SK-N-SH treated with all-trans-retinoic acid at 6 μM for 48 hours (cell line): ENCODE measurements around the gene KIAA0319L.

Experiments used
- ATAC-seq: fragments of 200-7000 bp; cut with Tn5 transposase; 3 replicates; pipeline ENCODE4 v1.9.1; 2020; ENCODE audit warnings: mild to moderate bottlenecking, moderate library complexity
- ARNTL ChIP-seq: fragments of 450-650 bp; formaldehyde crosslinking; IDR thresholded peaks from 2 replicates; pipeline ENCODE4 v1.5.0; 2020; ENCODE audit warnings: low read depth, mild to moderate bottlenecking, moderate library complexity, borderline replicate concordance
- BACH2 ChIP-seq: fragments of 250-450 bp; sonication (Bioruptor Pico); IDR thresholded peaks from 2 replicates; pipeline ENCODE4 v1.9.0; 2021; ENCODE audit warnings: mild to moderate bottlenecking, borderline replicate concordance
- CREB5 ChIP-seq: fragments of 250-450 bp; sonication (Bioruptor Pico); IDR thresholded peaks from 2 replicates; pipeline ENCODE4 v1.5.1; 2020; ENCODE audit warnings: low read depth, mild to moderate bottlenecking, moderate library complexity
- CSDC2 ChIP-seq: fragments of 250-450 bp; sonication (Bioruptor Pico); IDR thresholded peaks from 2 replicates; pipeline ENCODE4 v1.5.0; 2020; ENCODE audit warnings: mild to moderate bottlenecking, moderate library complexity
- CSRNP3 ChIP-seq: fragments of 250-450 bp; sonication (Bioruptor Pico); IDR thresholded peaks from 2 replicates; pipeline ENCODE4 v1.5.1; 2021; ENCODE audit warnings: mild to moderate bottlenecking, moderate library complexity
- ESRRG ChIP-seq: fragments of 250-450 bp; sonication (Bioruptor Pico); IDR thresholded peaks from 2 replicates; pipeline ENCODE4 v1.6.1; 2021; ENCODE audit warnings: mild to moderate bottlenecking
- ISL1 ChIP-seq: fragments of 250-450 bp; sonication (Bioruptor Pico); IDR thresholded peaks from 2 replicates; pipeline ENCODE4 v2.1.2; 2022; ENCODE audit warnings: mild to moderate bottlenecking, moderate library complexity
- OSR1 ChIP-seq: fragments of 250-450 bp; sonication (Bioruptor Pico); IDR thresholded peaks from 2 replicates; pipeline ENCODE4 v1.8.0; 2022; ENCODE audit warnings: moderate library complexity, mild to moderate bottlenecking, inconsistent platforms
- PATZ1 ChIP-seq: fragments of 250-450 bp; sonication (Bioruptor Pico); IDR thresholded peaks from 2 replicates; pipeline ENCODE4 v1.8.0; 2020; ENCODE audit warnings: mild to moderate bottlenecking, moderate library complexity, borderline replicate concordance
- PPARA ChIP-seq: fragments of 250-450 bp; sonication (Bioruptor Pico); IDR thresholded peaks from 2 replicates; pipeline ENCODE4 v1.5.0; 2020; ENCODE audit warnings: mild to moderate bottlenecking, borderline replicate concordance
- SNAI2 ChIP-seq: fragments of 250-450 bp; sonication (Bioruptor Pico); IDR thresholded peaks from 2 replicates; pipeline ENCODE4 v1.5.0; 2020; ENCODE audit warnings: mild to moderate bottlenecking, moderate library complexity
- TCF4 ChIP-seq: fragments of 250-450 bp; sonication (Bioruptor Pico); IDR thresholded peaks from 2 replicates; pipeline ENCODE4 v1.8.0; 2021; ENCODE audit warnings: mild to moderate bottlenecking, moderate library complexity, borderline replicate concordance
- TOX ChIP-seq: fragments of 250-450 bp; sonication (Bioruptor Pico); IDR thresholded peaks from 2 replicates; pipeline ENCODE4 v1.8.0; 2021; ENCODE audit warnings: mild to moderate bottlenecking, moderate library complexity, borderline replicate concordance
- TSHZ2 ChIP-seq: fragments of 250-450 bp; sonication (Bioruptor Pico); IDR thresholded peaks from 2 replicates; pipeline ENCODE4 v1.5.0; 2020; ENCODE audit warnings: mild to moderate bottlenecking, moderate library complexity
- ZC3H10 ChIP-seq: fragments of 250-450 bp; sonication (Bioruptor Pico); IDR thresholded peaks from 2 replicates; pipeline ENCODE4 v1.5.1; 2021; ENCODE audit warnings: mild to moderate bottlenecking, moderate library complexity
- ZNF565 ChIP-seq: fragments of 450-650 bp; formaldehyde crosslinking; conservative IDR thresholded peaks from 2 replicates; pipeline ENCODE4 v1.5.0; 2020; ENCODE audit warnings: low read depth, mild to moderate bottlenecking, moderate library complexity
- ZNF70 ChIP-seq: fragments of 450-650 bp; formaldehyde crosslinking; IDR thresholded peaks from 2 replicates; pipeline ENCODE4 v1.5.0; 2020; ENCODE audit warnings: mild to moderate bottlenecking, moderate library complexity
- ZNF8 ChIP-seq: fragments of 450-650 bp; formaldehyde crosslinking; IDR thresholded peaks from 2 replicates; pipeline ENCODE4 v1.5.0; 2020; ENCODE audit warnings: mild to moderate bottlenecking, moderate library complexity

Gene KIAA0319L

GRCh38 chr1:35558374-35559316 lies 1.4 kb upstream of the KIAA0319L start:
- TF ChIP-seq ISL1, result no peak
- TF ChIP-seq CSRNP3 (CRISPR knock-in tag), result no peak
- no peak for TF ChIP-seq ZNF565 (CRISPR knock-in tag)
- no peak for TF ChIP-seq PPARA (CRISPR knock-in tag)
- TF ChIP-seq OSR1 (CRISPR knock-in tag), result no peak
- no peak for TF ChIP-seq TOX (CRISPR knock-in tag)
- no peak for TF ChIP-seq ZNF8
- TF ChIP-seq CSDC2 (CRISPR knock-in tag), result no peak
- TF ChIP-seq TSHZ2 (CRISPR knock-in tag), result no peak
- TF ChIP-seq PATZ1, result no peak
- no peak for TF ChIP-seq SNAI2
- TF ChIP-seq ZC3H10, result no peak
- peak; percentile 3 for ATAC-seq

- peak; percentile 93 for ATAC-seq
- no peak for TF ChIP-seq ZNF70
- no peak; the same call in 1 of the 2 replicates for TF ChIP-seq TSHZ2 (CRISPR knock-in tag)
- TF ChIP-seq BACH2 (CRISPR knock-in tag), result no peak
- TF ChIP-seq TCF4 (CRISPR knock-in tag), result no peak
- TF ChIP-seq PPARA (CRISPR knock-in tag), result no peak
Observed at GRCh38 chr1:35557611-35558373, 589 bp upstream of the KIAA0319L start, which contains the start of gene NCDN. NCDN (plus strand) TSS chr1:35557799; CDS start chr1:35558191, 392 bp downstream.

- no peak for ATAC-seq
- no peak for TF ChIP-seq CREB5 (CRISPR knock-in tag)
- TF ChIP-seq ESRRG (CRISPR knock-in tag), result no peak
- no peak for TF ChIP-seq OSR1 (CRISPR knock-in tag)
- no peak for TF ChIP-seq BACH2 (CRISPR knock-in tag)
- TF ChIP-seq ARNTL (CRISPR knock-in tag), result no peak
- no peak for TF ChIP-seq ISL1
- TF ChIP-seq, all 23 proteins: peak for 0
Observed at GRCh38 chr1:35556484-35557117, 602 bp downstream of the KIAA0319L start.
